SK-N-SH treated with all-trans-retinoic acid at 6 μM for 48 hours (cell line): Measurements from ENCODE around the gene DDX23.

ENCODE experiments used
- ATAC-seq: fragments of 200-7000 bp; cut with Tn5 transposase; 3 replicates; pipeline ENCODE4 v1.9.1; 2020; ENCODE audit warnings: mild to moderate bottlenecking, moderate library complexity
- ARNTL ChIP-seq: fragments of 450-650 bp; formaldehyde crosslinking; IDR thresholded peaks from 2 replicates; pipeline ENCODE4 v1.5.0; 2020; ENCODE audit warnings: low read depth, mild to moderate bottlenecking, moderate library complexity, borderline replicate concordance
- BACH2 ChIP-seq: fragments of 250-450 bp; sonication (Bioruptor Pico); IDR thresholded peaks from 2 replicates; pipeline ENCODE4 v1.9.0; 2021; ENCODE audit warnings: mild to moderate bottlenecking, borderline replicate concordance
- CSDC2 ChIP-seq: fragments of 250-450 bp; sonication (Bioruptor Pico); IDR thresholded peaks from 2 replicates; pipeline ENCODE4 v1.5.0; 2020; ENCODE audit warnings: mild to moderate bottlenecking, moderate library complexity
- CSRNP3 ChIP-seq: fragments of 250-450 bp; sonication (Bioruptor Pico); IDR thresholded peaks from 2 replicates; pipeline ENCODE4 v1.5.1; 2021; ENCODE audit warnings: mild to moderate bottlenecking, moderate library complexity
- ESRRG ChIP-seq: fragments of 250-450 bp; sonication (Bioruptor Pico); IDR thresholded peaks from 2 replicates; pipeline ENCODE4 v1.6.1; 2021; ENCODE audit warnings: mild to moderate bottlenecking
- GLIS3 ChIP-seq: fragments of 250-450 bp; sonication (Bioruptor Pico); IDR thresholded peaks from 2 replicates; pipeline ENCODE4 v1.5.0; 2020; ENCODE audit warnings: mild to moderate bottlenecking, moderate library complexity
- ISL1 ChIP-seq: fragments of 250-450 bp; sonication (Bioruptor Pico); IDR thresholded peaks from 2 replicates; pipeline ENCODE4 v2.1.2; 2022; ENCODE audit warnings: mild to moderate bottlenecking, moderate library complexity
- OSR1 ChIP-seq: fragments of 250-450 bp; sonication (Bioruptor Pico); IDR thresholded peaks from 2 replicates; pipeline ENCODE4 v1.8.0; 2022; ENCODE audit warnings: moderate library complexity, mild to moderate bottlenecking, inconsistent platforms
- PPARA ChIP-seq: fragments of 250-450 bp; sonication (Bioruptor Pico); IDR thresholded peaks from 2 replicates; pipeline ENCODE4 v1.5.0; 2020; ENCODE audit warnings: mild to moderate bottlenecking, borderline replicate concordance
- RARB ChIP-seq: fragments of 250-450 bp; sonication (Bioruptor Pico); IDR thresholded peaks from 2 replicates; pipeline ENCODE4 v1.8.0; 2021; ENCODE audit warnings: mild to moderate bottlenecking, moderate library complexity
- SNAI2 ChIP-seq: fragments of 250-450 bp; sonication (Bioruptor Pico); IDR thresholded peaks from 2 replicates; pipeline ENCODE4 v1.5.0; 2020; ENCODE audit warnings: mild to moderate bottlenecking, moderate library complexity
- TCF4 ChIP-seq: fragments of 250-450 bp; sonication (Bioruptor Pico); IDR thresholded peaks from 2 replicates; pipeline ENCODE4 v1.8.0; 2021; ENCODE audit warnings: mild to moderate bottlenecking, moderate library complexity, borderline replicate concordance
- TOX ChIP-seq: fragments of 250-450 bp; sonication (Bioruptor Pico); IDR thresholded peaks from 2 replicates; pipeline ENCODE4 v1.8.0; 2021; ENCODE audit warnings: mild to moderate bottlenecking, moderate library complexity, borderline replicate concordance
- ZC3H10 ChIP-seq: fragments of 250-450 bp; sonication (Bioruptor Pico); IDR thresholded peaks from 2 replicates; pipeline ENCODE4 v1.5.1; 2021; ENCODE audit warnings: mild to moderate bottlenecking, moderate library complexity
- ZFP3 ChIP-seq: fragments of 250-450 bp; sonication (Bioruptor Pico); IDR thresholded peaks from 2 replicates; pipeline ENCODE4 v1.5.0; 2020; ENCODE audit warnings: mild to moderate bottlenecking, moderate library complexity
- ZFP30 ChIP-seq: fragments of 450-650 bp; formaldehyde crosslinking; IDR thresholded peaks from 2 replicates; pipeline ENCODE4 v1.5.0; 2022; ENCODE audit warnings: mild to moderate bottlenecking, moderate library complexity
- ZNF565 ChIP-seq: fragments of 450-650 bp; formaldehyde crosslinking; conservative IDR thresholded peaks from 2 replicates; pipeline ENCODE4 v1.5.0; 2020; ENCODE audit warnings: low read depth, mild to moderate bottlenecking, moderate library complexity
- ZNF70 ChIP-seq: fragments of 450-650 bp; formaldehyde crosslinking; IDR thresholded peaks from 2 replicates; pipeline ENCODE4 v1.5.0; 2020; ENCODE audit warnings: mild to moderate bottlenecking, moderate library complexity
- ZNF8 ChIP-seq: fragments of 450-650 bp; formaldehyde crosslinking; IDR thresholded peaks from 2 replicates; pipeline ENCODE4 v1.5.0; 2020; ENCODE audit warnings: mild to moderate bottlenecking, moderate library complexity
- TF ChIP-seq, protein P1 (sequence below): fragments of 250-450 bp; sonication (Bioruptor Pico); IDR thresholded peaks from 2 replicates; pipeline ENCODE4 v1.8.0; 2020; ENCODE audit warnings: mild to moderate bottlenecking, moderate library complexity, borderline replicate concordance
- TF ChIP-seq, protein P2 (sequence below): fragments of 250-450 bp; sonication (Bioruptor Pico); IDR thresholded peaks from 2 replicates; pipeline ENCODE4 v1.5.0; 2020; ENCODE audit warnings: mild to moderate bottlenecking, moderate library complexity
- TF ChIP-seq, protein P3 (sequence below): fragments of 250-450 bp; sonication (Bioruptor Pico); IDR thresholded peaks from 2 replicates; pipeline ENCODE4 v1.8.0; 2021; ENCODE audit warnings: low read depth, mild to moderate bottlenecking, moderate library complexity, borderline replicate concordance

DDX23 gene

GRCh38 chr12:48881686-48882314 lies 29.8 kb upstream of the DDX23 start:
- TF ChIP-seq, protein P1, sequence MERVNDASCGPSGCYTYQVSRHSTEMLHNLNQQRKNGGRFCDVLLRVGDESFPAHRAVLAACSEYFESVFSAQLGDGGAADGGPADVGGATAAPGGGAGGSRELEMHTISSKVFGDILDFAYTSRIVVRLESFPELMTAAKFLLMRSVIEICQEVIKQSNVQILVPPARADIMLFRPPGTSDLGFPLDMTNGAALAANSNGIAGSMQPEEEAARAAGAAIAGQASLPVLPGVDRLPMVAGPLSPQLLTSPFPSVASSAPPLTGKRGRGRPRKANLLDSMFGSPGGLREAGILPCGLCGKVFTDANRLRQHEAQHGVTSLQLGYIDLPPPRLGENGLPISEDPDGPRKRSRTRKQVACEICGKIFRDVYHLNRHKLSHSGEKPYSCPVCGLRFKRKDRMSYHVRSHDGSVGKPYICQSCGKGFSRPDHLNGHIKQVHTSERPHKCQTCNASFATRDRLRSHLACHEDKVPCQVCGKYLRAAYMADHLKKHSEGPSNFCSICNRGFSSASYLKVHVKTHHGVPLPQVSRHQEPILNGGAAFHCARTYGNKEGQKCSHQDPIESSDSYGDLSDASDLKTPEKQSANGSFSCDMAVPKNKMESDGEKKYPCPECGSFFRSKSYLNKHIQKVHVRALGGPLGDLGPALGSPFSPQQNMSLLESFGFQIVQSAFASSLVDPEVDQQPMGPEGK (CRISPR knock-in tag): no peak
- TF ChIP-seq ISL1 (CRISPR knock-in tag) (no peak), CSRNP3 (CRISPR knock-in tag) (no peak), ZC3H10 (no peak), ZFP3 (no peak), CSDC2 (no peak), ZNF565 (CRISPR knock-in tag) (no peak), TCF4 (CRISPR knock-in tag) (no peak), ARNTL (CRISPR knock-in tag) (no peak), ZFP30 (CRISPR knock-in tag) (no peak), RARB (no peak), TOX (CRISPR knock-in tag) (no peak), ZNF8 (CRISPR knock-in tag) (no peak), ZNF70 (CRISPR knock-in tag) (no peak), SNAI2 (CRISPR knock-in tag) (no peak), BACH2 (no peak), GLIS3 (CRISPR knock-in tag) (no peak), OSR1 (CRISPR knock-in tag) (no peak)
- TF ChIP-seq, protein P2, sequence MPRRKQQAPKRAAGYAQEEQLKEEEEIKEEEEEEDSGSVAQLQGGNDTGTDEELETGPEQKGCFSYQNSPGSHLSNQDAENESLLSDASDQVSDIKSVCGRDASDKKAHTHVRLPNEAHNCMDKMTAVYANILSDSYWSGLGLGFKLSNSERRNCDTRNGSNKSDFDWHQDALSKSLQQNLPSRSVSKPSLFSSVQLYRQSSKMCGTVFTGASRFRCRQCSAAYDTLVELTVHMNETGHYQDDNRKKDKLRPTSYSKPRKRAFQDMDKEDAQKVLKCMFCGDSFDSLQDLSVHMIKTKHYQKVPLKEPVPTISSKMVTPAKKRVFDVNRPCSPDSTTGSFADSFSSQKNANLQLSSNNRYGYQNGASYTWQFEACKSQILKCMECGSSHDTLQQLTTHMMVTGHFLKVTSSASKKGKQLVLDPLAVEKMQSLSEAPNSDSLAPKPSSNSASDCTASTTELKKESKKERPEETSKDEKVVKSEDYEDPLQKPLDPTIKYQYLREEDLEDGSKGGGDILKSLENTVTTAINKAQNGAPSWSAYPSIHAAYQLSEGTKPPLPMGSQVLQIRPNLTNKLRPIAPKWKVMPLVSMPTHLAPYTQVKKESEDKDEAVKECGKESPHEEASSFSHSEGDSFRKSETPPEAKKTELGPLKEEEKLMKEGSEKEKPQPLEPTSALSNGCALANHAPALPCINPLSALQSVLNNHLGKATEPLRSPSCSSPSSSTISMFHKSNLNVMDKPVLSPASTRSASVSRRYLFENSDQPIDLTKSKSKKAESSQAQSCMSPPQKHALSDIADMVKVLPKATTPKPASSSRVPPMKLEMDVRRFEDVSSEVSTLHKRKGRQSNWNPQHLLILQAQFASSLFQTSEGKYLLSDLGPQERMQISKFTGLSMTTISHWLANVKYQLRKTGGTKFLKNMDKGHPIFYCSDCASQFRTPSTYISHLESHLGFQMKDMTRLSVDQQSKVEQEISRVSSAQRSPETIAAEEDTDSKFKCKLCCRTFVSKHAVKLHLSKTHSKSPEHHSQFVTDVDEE (CRISPR knock-in tag): no peak
- peak; percentile 20; the same call in 2 of the 3 replicates for ATAC-seq

- TF ChIP-seq, protein P3, sequence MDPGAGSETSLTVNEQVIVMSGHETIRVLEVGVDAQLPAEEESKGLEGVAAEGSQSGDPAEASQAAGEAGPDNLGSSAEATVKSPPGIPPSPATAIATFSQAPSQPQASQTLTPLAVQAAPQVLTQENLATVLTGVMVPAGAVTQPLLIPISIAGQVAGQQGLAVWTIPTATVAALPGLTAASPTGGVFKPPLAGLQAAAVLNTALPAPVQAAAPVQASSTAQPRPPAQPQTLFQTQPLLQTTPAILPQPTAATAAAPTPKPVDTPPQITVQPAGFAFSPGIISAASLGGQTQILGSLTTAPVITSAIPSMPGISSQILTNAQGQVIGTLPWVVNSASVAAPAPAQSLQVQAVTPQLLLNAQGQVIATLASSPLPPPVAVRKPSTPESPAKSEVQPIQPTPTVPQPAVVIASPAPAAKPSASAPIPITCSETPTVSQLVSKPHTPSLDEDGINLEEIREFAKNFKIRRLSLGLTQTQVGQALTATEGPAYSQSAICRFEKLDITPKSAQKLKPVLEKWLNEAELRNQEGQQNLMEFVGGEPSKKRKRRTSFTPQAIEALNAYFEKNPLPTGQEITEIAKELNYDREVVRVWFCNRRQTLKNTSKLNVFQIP: no peak
- TF ChIP-seq GLIS3 (CRISPR knock-in tag) (no peak), ZFP3 (no peak), ISL1 (CRISPR knock-in tag) (no peak), ZFP30 (CRISPR knock-in tag) (no peak), ZNF70 (CRISPR knock-in tag) (no peak), ZNF8 (CRISPR knock-in tag) (no peak), ESRRG (CRISPR knock-in tag) (no peak), PPARA (CRISPR knock-in tag) (no peak), CSRNP3 (CRISPR knock-in tag) (no peak), SNAI2 (CRISPR knock-in tag) (no peak), RARB (no peak), OSR1 (CRISPR knock-in tag) (no peak), TOX (CRISPR knock-in tag) (no peak), CSDC2 (no peak), ZNF565 (CRISPR knock-in tag) (no peak)
- TF ChIP-seq, protein P2 (CRISPR knock-in tag): no peak
- no peak for ATAC-seq
Observed at GRCh38 chr12:48880647-48881046, 28.7 kb upstream of the DDX23 start.
